ENCODE data around the gene TAB2. TPM values are rescaled to one million over a fixed set of nuclear protein-coding genes. Genes with fewer than 3 reads are reported as not detected.

The TAB2 gene
- polyA plus RNA-seq, 3 donors: 3.1 to 32.0 (median 6.0) TPM

DNA sequence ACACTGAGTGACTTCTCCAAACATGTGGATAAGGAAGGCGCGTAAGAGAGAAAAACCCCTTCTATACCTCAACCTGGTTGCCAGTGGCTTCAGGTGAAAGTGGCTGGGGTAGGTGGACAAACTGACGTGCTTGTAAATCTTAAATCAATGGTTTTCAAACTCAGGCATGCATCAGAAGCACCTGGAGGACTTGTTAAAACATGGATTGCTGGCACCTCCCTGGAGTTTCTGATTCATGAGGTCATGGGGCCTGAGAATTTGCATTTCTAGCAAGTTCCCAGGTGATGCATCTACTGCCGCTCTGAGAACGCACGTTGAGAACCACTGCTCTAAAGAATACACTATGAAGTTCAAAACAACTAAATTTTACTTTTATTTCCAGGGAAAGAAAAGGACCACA is 31.9 kb upstream of the TAB2 start:
- no peak overlapping the region for H2AFZ ChIP-seq (ENCODE audit: insufficient read depth, low read depth, low read length, poor library complexity, severe bottlenecking)
- H3K9me3 ChIP-seq (replicated peaks in 1 of 2; ENCODE audit: control insufficient read depth in 1 of 2, insufficient read depth in 1 of 2, low read length in 2 of 2): no peaks in the 10 kb centered on the region
- H3K9ac ChIP-seq (ENCODE audit: insufficient read depth, low read length, poor library complexity, severe bottlenecking): no peak overlapping the region
- no peaks in the 10 kb centered on the region for H3K27me3 ChIP-seq (ENCODE audit: control insufficient read depth in 2 of 2, insufficient read depth in 2 of 2, low read length in 2 of 2)
- no peak overlapping the region for H3K4me2 ChIP-seq (replicated peaks; ENCODE audit: extremely low read depth, low read length, poor library complexity, severe bottlenecking)
- Mint-ChIP-seq H3K27ac (no peak overlapping the region), H3K9me3 (no peaks in the 10 kb centered on the region), H3K4me1 (peaks cover 7% of the 10 kb centered on the region), H3K36me3 (no peaks in the 10 kb centered on the region), H3K4me3 (no peak overlapping the region), H3K27me3 (ENCODE audit: low read depth in 3 of 3) (peaks cover 0 to 6% (median 0%) of the 10 kb centered on the region in 3 donors)
- no peak overlapping the region for H3K4me3 ChIP-seq (replicated peaks in 1 of 3; ENCODE audit: low read depth in 2 of 3, low read length in 3 of 3)
- peaks cover 0 to 4% of the 10 kb centered on the region in 2 donors for H3K4me1 ChIP-seq (ENCODE audit: control insufficient read depth in 1 of 2, insufficient read depth in 2 of 2, low read length in 2 of 2)
- intact Hi-C loops (cut with micrococcal nuclease): no loop called here
- no peak overlapping the region for H3K27ac ChIP-seq (ENCODE audit: low read depth in 1 of 2, low read length in 2 of 2)
- no peaks in the 10 kb centered on the region for H3K36me3 ChIP-seq (replicated peaks in 1 of 2; ENCODE audit: control insufficient read depth in 1 of 2, insufficient read depth in 2 of 2, low read length in 2 of 2)
- no peaks in the 10 kb centered on the region for H4K20me1 ChIP-seq (ENCODE audit: insufficient read depth, low read length)
- no CpG with 5 or more reads among the region's 6 CpGs for WGBS (ENCODE audit: insufficient coverage)
- DNase-seq: no peak
- TF ChIP-seq, protein P1, sequence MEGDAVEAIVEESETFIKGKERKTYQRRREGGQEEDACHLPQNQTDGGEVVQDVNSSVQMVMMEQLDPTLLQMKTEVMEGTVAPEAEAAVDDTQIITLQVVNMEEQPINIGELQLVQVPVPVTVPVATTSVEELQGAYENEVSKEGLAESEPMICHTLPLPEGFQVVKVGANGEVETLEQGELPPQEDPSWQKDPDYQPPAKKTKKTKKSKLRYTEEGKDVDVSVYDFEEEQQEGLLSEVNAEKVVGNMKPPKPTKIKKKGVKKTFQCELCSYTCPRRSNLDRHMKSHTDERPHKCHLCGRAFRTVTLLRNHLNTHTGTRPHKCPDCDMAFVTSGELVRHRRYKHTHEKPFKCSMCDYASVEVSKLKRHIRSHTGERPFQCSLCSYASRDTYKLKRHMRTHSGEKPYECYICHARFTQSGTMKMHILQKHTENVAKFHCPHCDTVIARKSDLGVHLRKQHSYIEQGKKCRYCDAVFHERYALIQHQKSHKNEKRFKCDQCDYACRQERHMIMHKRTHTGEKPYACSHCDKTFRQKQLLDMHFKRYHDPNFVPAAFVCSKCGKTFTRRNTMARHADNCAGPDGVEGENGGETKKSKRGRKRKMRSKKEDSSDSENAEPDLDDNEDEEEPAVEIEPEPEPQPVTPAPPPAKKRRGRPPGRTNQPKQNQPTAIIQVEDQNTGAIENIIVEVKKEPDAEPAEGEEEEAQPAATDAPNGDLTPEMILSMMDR (IDR thresholded peaks at IDR 0.05): no peak
- no peaks in the 10 kb centered on the region for H3K79me2 ChIP-seq (ENCODE audit: insufficient read depth, low read length)

DNA sequence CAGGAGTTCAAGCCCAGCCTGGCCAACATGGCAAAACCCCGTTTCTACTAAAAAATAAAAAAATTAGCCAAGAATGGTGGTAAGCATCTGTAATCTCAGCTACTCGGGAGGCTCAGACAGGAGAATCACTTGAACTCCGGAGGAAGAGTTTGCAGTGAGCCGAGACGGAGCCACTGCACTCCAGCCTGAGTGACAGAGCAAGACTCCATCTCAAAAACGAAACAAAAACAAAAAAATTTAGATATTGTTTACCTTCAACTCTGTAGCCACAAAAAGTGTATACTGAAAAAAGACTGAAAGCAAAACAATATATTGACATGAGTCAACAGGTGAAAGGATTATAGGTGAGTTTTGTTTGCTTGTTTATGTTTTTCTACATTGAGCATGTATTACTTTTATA is 30.6 kb upstream of the TAB2 start:
- H3K4me1 ChIP-seq (ENCODE audit: control insufficient read depth in 1 of 2, insufficient read depth in 2 of 2, low read length in 2 of 2): peaks cover 0 to 2% of the 10 kb centered on the region in 2 donors
- no peak for DNase-seq
- H3K9me3 ChIP-seq (replicated peaks in 1 of 2; ENCODE audit: control insufficient read depth in 1 of 2, insufficient read depth in 1 of 2, low read length in 2 of 2): no peaks in the 10 kb centered on the region
- H3K4me3 ChIP-seq (replicated peaks in 1 of 3; ENCODE audit: low read depth in 2 of 3, low read length in 3 of 3): no peak overlapping the region
- peaks cover 5% of the 10 kb centered on the region for H3K4me1 Mint-ChIP-seq
- no peaks in the 10 kb centered on the region for H3K27me3 ChIP-seq (ENCODE audit: control insufficient read depth in 2 of 2, insufficient read depth in 2 of 2, low read length in 2 of 2)
- TF ChIP-seq, protein P1 (IDR thresholded peaks at IDR 0.05): no peak
- no peak overlapping the region for H3K27ac ChIP-seq (ENCODE audit: low read depth in 1 of 2, low read length in 2 of 2)
- H3K36me3 Mint-ChIP-seq: no peaks in the 10 kb centered on the region
- no peaks in the 10 kb centered on the region for H3K9me3 Mint-ChIP-seq
- H3K27ac Mint-ChIP-seq: no peak overlapping the region
- H3K9ac ChIP-seq (ENCODE audit: insufficient read depth, low read length, poor library complexity, severe bottlenecking): no peak overlapping the region
- H3K27me3 Mint-ChIP-seq (ENCODE audit: low read depth in 3 of 3): peaks cover 0 to 6% (median 0%) of the 10 kb centered on the region in 3 donors
- intact Hi-C loops (cut with micrococcal nuclease): no loop called here
- no peak overlapping the region for H3K4me3 Mint-ChIP-seq
- H3K4me2 ChIP-seq (replicated peaks; ENCODE audit: extremely low read depth, low read length, poor library complexity, severe bottlenecking): no peak overlapping the region
- no peaks in the 10 kb centered on the region for H3K36me3 ChIP-seq (replicated peaks in 1 of 2; ENCODE audit: control insufficient read depth in 1 of 2, insufficient read depth in 2 of 2, low read length in 2 of 2)
- H4K20me1 ChIP-seq (ENCODE audit: insufficient read depth, low read length): no peaks in the 10 kb centered on the region
- H3K79me2 ChIP-seq (ENCODE audit: insufficient read depth, low read length): no peaks in the 10 kb centered on the region
- no peak overlapping the region for H2AFZ ChIP-seq (ENCODE audit: insufficient read depth, low read depth, low read length, poor library complexity, severe bottlenecking)
- WGBS (ENCODE audit: insufficient coverage): 100% methylated on average over 1 of the region's 6 CpGs
